Upper lobe of left lung (tissue), 4 donors: ENCODE data around the gene LYRM7.

ENCODE experiments used
- EP300 ChIP-seq, 4 donors: sonication (generic); formaldehyde crosslinking; IDR thresholded peaks; one replicate each; pipeline ENCODE4 v1.5.1; 2017; ENCODE audit warnings: antibody characterized with exemption in 4 of 4, control low read depth in 2 of 4
- POLR2A ChIP-seq, 4 donors: fragments of 450-650 bp; IDR thresholded peaks; one replicate each; pipeline ENCODE4 v1.5.1; 2016 to 2017; ENCODE audit warnings: antibody characterized with exemption in 4 of 4, mild to moderate bottlenecking in 2 of 4
- POLR2AphosphoS5 ChIP-seq, 2 donors: sonication (generic); formaldehyde crosslinking; IDR thresholded peaks; one replicate each; pipeline ENCODE4 v1.5.1; 2017; ENCODE audit warnings: antibody characterized with exemption in 2 of 2
- TF ChIP-seq, protein P1 (sequence below), 6 experiments: fragments of 450-650 bp in 4 of 6; fragments of 200-600 bp in 2 of 6; sonication (generic) in 2 of 6; IDR thresholded peaks; one replicate each; pipeline ENCODE4 v1.5.1; 2016 to 2019; ENCODE audit warnings: antibody characterized with exemption in 6 of 6

GRCh38 chr5:131147258-131147657 lies 23.5 kb upstream of the LYRM7 start:
- TF ChIP-seq, protein P1, sequence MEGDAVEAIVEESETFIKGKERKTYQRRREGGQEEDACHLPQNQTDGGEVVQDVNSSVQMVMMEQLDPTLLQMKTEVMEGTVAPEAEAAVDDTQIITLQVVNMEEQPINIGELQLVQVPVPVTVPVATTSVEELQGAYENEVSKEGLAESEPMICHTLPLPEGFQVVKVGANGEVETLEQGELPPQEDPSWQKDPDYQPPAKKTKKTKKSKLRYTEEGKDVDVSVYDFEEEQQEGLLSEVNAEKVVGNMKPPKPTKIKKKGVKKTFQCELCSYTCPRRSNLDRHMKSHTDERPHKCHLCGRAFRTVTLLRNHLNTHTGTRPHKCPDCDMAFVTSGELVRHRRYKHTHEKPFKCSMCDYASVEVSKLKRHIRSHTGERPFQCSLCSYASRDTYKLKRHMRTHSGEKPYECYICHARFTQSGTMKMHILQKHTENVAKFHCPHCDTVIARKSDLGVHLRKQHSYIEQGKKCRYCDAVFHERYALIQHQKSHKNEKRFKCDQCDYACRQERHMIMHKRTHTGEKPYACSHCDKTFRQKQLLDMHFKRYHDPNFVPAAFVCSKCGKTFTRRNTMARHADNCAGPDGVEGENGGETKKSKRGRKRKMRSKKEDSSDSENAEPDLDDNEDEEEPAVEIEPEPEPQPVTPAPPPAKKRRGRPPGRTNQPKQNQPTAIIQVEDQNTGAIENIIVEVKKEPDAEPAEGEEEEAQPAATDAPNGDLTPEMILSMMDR (IDR thresholded peaks at IDR 0.05) = no peak
- TF ChIP-seq POLR2A (IDR thresholded peaks at IDR 0.05) (no peak), POLR2AphosphoS5 (IDR thresholded peaks at IDR 0.05) (no peak), EP300 (IDR thresholded peaks at IDR 0.05) (no peak)
